H9 (cell line): Measurements from ENCODE around the gene SH3BP1. TPM values are rescaled to one million over a fixed set of nuclear protein-coding genes. Genes with fewer than 3 reads are reported as not detected.

Source experiments
- DNase-seq: peaks from one replicate; pipeline ENCODE4 v3.0.0-alpha.2; 2017
- H2AFZ ChIP-seq: one replicate; pipeline ENCODE4 v1.6.1; 2013; ENCODE audit warnings: mild to moderate bottlenecking, low read length, control low read depth, moderate library complexity
- H2AK5ac ChIP-seq: 2 replicates; pipeline ENCODE4 v1.6.1; 2013; ENCODE audit warnings: low read length, control low read depth, mixed read lengths; ENCODE audit not compliant: insufficient read length
- H2BK120ac ChIP-seq: one replicate; pipeline ENCODE4 v1.6.1; 2013; ENCODE audit warnings: low read depth, mild to moderate bottlenecking, low read length, control low read depth, inconsistent platforms; ENCODE audit not compliant: poor library complexity, severe bottlenecking
- H2BK12ac ChIP-seq: 2 replicates; pipeline ENCODE4 v1.6.1; 2013; ENCODE audit warnings: low read length, control low read depth, mixed read lengths, low read depth; ENCODE audit not compliant: insufficient read length
- H2BK15ac ChIP-seq: 2 replicates; pipeline ENCODE4 v1.6.1; 2013; ENCODE audit warnings: low read depth, low read length, control low read depth
- H2BK20ac ChIP-seq: one replicate; pipeline ENCODE4 v1.6.1; 2013; ENCODE audit warnings: low read depth, mild to moderate bottlenecking, low read length, control low read depth, inconsistent platforms; ENCODE audit not compliant: poor library complexity, severe bottlenecking
- H2BK5ac ChIP-seq: 2 replicates; pipeline ENCODE4 v1.6.1; 2013; ENCODE audit warnings: low read length, control low read depth, mixed read lengths; ENCODE audit not compliant: insufficient read length
- H3K14ac ChIP-seq: 2 replicates; pipeline ENCODE4 v1.6.1; 2013; ENCODE audit warnings: low read length, control low read depth; ENCODE audit not compliant: insufficient read depth
- H3K18ac ChIP-seq: 2 replicates; pipeline ENCODE4 v1.6.1; 2013; ENCODE audit warnings: low read depth, mild to moderate bottlenecking, mixed read lengths, low read length, control low read depth; ENCODE audit not compliant: insufficient read length
- H3K23ac ChIP-seq: 2 replicates; pipeline ENCODE4 v1.6.1; 2013; ENCODE audit warnings: low read length, control low read depth, mixed read lengths, low read depth; ENCODE audit not compliant: insufficient read length
- H3K23me2 ChIP-seq: 2 replicates; pipeline ENCODE4 v1.6.1; 2013; ENCODE audit warnings: low read depth, mild to moderate bottlenecking, mixed read lengths, low read length, control low read depth; ENCODE audit not compliant: insufficient read length, poor library complexity, severe bottlenecking
- H3K27ac ChIP-seq: 2 replicates; pipeline ENCODE4 v1.5.1; 2013; ENCODE audit warnings: low read length, control low read depth, mixed read lengths, low read depth; ENCODE audit not compliant: insufficient read length
- H3K27me3 ChIP-seq: 2 replicates; pipeline ENCODE4 v1.6.1; 2013; ENCODE audit warnings: low read length, control low read depth, inconsistent platforms; ENCODE audit not compliant: insufficient read depth
- H3K4ac ChIP-seq: 2 replicates; pipeline ENCODE4 v1.6.1; 2013; ENCODE audit warnings: low read depth, mild to moderate bottlenecking, control low read depth, inconsistent platforms, low read length, moderate library complexity
- H3K4me1 ChIP-seq: 2 replicates; pipeline ENCODE4 v1.6.1; 2013; ENCODE audit warnings: low read length, control low read depth, inconsistent platforms; ENCODE audit not compliant: insufficient read depth
- H3K4me2 ChIP-seq: 2 replicates; pipeline ENCODE4 v1.6.1; 2013; ENCODE audit warnings: low read length, control low read depth, mixed read lengths; ENCODE audit not compliant: insufficient read length, insufficient read depth
- H3K56ac ChIP-seq: 2 replicates; pipeline ENCODE4 v1.6.1; 2013; ENCODE audit warnings: low read depth, mild to moderate bottlenecking, mixed read lengths, low read length, control low read depth; ENCODE audit not compliant: insufficient read length
- H3K79me1 ChIP-seq: 2 replicates; pipeline ENCODE4 v1.6.1; 2013; ENCODE audit warnings: low read depth, mild to moderate bottlenecking, moderate library complexity, low read length, control low read depth, inconsistent platforms; ENCODE audit not compliant: insufficient read depth, poor library complexity, severe bottlenecking
- H3K79me2 ChIP-seq: 2 replicates; pipeline ENCODE4 v1.6.1; 2013; ENCODE audit warnings: low read length, control low read depth, inconsistent platforms; ENCODE audit not compliant: insufficient read depth
- H3K9ac ChIP-seq: 2 replicates; pipeline ENCODE4 v1.6.1; 2013; ENCODE audit warnings: low read length, control low read depth, mixed read lengths; ENCODE audit not compliant: insufficient read length; ENCODE audit errors: extremely low read depth
- H3K9me3 ChIP-seq: one replicate; pipeline ENCODE4 v1.6.1; 2013; ENCODE audit warnings: low read depth, low read length, inconsistent platforms; ENCODE audit not compliant: control insufficient read depth
- H3T11ph ChIP-seq: one replicate; pipeline ENCODE4 v1.6.1; 2013; ENCODE audit warnings: mild to moderate bottlenecking, low read length, control low read depth, inconsistent platforms
- H4K20me1 ChIP-seq: one replicate; pipeline ENCODE4 v1.6.1; 2013; ENCODE audit not compliant: control insufficient read depth, insufficient read length, insufficient read depth
- H4K5ac ChIP-seq: 2 replicates; pipeline ENCODE4 v1.6.1; 2013; ENCODE audit warnings: low read depth, mild to moderate bottlenecking, mixed read lengths, low read length, control low read depth; ENCODE audit not compliant: insufficient read length
- H4K8ac ChIP-seq: replicated peaks from 2 replicates; pipeline ENCODE4 v1.6.1; 2013; ENCODE audit warnings: low read length, control low read depth, mixed read lengths, low read depth; ENCODE audit not compliant: insufficient read length
- H4K91ac ChIP-seq: 2 replicates; pipeline ENCODE4 v1.6.1; 2013; ENCODE audit warnings: low read depth, mild to moderate bottlenecking, moderate library complexity, mixed read lengths, low read length, control low read depth; ENCODE audit not compliant: insufficient read length
- H3K27ac Mint-ChIP-seq, 3 experiments: 2 replicates in 2 of 3; 3 replicates in 1 of 3; pipeline ENCODE4 v1.8.0; 2020 to 2021; ENCODE audit warnings: mixed read lengths in 3 of 3, mild to moderate bottlenecking in 1 of 3, moderate library complexity in 1 of 3
- H3K27me3 Mint-ChIP-seq: 2 replicates; pipeline ENCODE4 v1.8.0; 2021; ENCODE audit warnings: low read depth, mild to moderate bottlenecking, moderate library complexity, mixed read lengths
- H3K36me3 Mint-ChIP-seq, 3 experiments: 2 replicates in 2 of 3; 3 replicates in 1 of 3; pipeline ENCODE4 v1.8.0; 2020 to 2021; ENCODE audit warnings: low read depth in 3 of 3, mixed read lengths in 3 of 3; ENCODE audit not compliant: insufficient read depth in 1 of 3
- H3K4me1 Mint-ChIP-seq, 2 experiments: 2 replicates each; pipeline ENCODE4 v1.8.0; 2020; ENCODE audit warnings: mixed read lengths in 2 of 2
- H3K4me3 Mint-ChIP-seq, 2 experiments: 2 replicates in 1 of 2; 3 replicates in 1 of 2; pipeline ENCODE4 v1.8.0; 2020 to 2021; ENCODE audit warnings: mild to moderate bottlenecking in 2 of 2, mixed read lengths in 2 of 2, moderate library complexity in 1 of 2
- H3K9me3 Mint-ChIP-seq, 2 experiments: 2 replicates in 1 of 2; 3 replicates in 1 of 2; pipeline ENCODE4 v1.8.0; 2020; ENCODE audit warnings: mild to moderate bottlenecking in 2 of 2, mixed read lengths in 2 of 2, moderate library complexity in 1 of 2
- WGBS: extraction: QIAGEN DNeasy Blood & Tissue Kit; methylation state at CpG from one replicate; pipeline ENCODE4 v1.1.7; 2013; ENCODE audit warnings: missing lambda C conversion rate, low lambda C conversion rate, mixed read lengths; ENCODE audit not compliant: insufficient read length; ENCODE audit errors: extremely low coverage; 5-methylcytosine and 5-hydroxymethylcytosine counted together
- total RNA-seq: library from RNA; stranded (reverse); gene quantifications from 2 replicates; pipeline ENCODE4 v1.2.1, GENCODE V29; 2021
- TF ChIP-seq, protein P1 (sequence below): fragments of 200-600 bp; sonication (generic); conservative IDR thresholded peaks from 3 replicates; pipeline ENCODE4 v1.8.0; 2021; ENCODE audit warnings: antibody characterized with exemption, mild to moderate bottlenecking

Gene SH3BP1
- total RNA-seq, 1 experiment from 2014 or later, result 33.6 TPM

- Histone ChIP-seq H4K20me1 (no peaks in the 10 kb centered on the region), H2AK5ac (no peak overlapping the region), H3K79me1 (no peaks in the 10 kb centered on the region), H3K79me2 (no peaks in the 10 kb centered on the region), H2BK12ac (no peak overlapping the region), H3K4me1 (no peaks in the 10 kb centered on the region), H2BK15ac (no peak overlapping the region), H3K27ac (no peak overlapping the region), H3K18ac (no peak overlapping the region), H3K56ac (no peak overlapping the region), H3T11ph (no peak overlapping the region), H4K5ac (no peak overlapping the region), H3K4ac (no peak overlapping the region), H2BK20ac (no peak overlapping the region), H3K23me2 (peaks cover 3% of the 10 kb centered on the region), H2BK5ac (no peak overlapping the region), H3K9ac (no peak overlapping the region), H3K23ac (no peak overlapping the region), H4K91ac (no peak overlapping the region), H3K14ac (no peak overlapping the region), H3K4me2 (peak overlapping the region; percentile 76), H4K8ac (no peak overlapping the region), H3K27me3 (no peaks in the 10 kb centered on the region), H2BK120ac (no peak overlapping the region), H3K9me3 (no peaks in the 10 kb centered on the region), H2AFZ (no peak overlapping the region)
- H3K9me3 Mint-ChIP-seq, result no peaks in the 10 kb centered on the region
- peak overlapping the region in 2 of 3 experiments; percentile 61 to 89; a peak in 3 of 7 replicates for H3K27ac Mint-ChIP-seq
- H3K27me3 Mint-ChIP-seq, result peaks cover 6% of the 10 kb centered on the region
- peak overlapping the region; percentile 60 to 73 for H3K4me3 Mint-ChIP-seq
- DNase-seq, result peak; percentile 97
- H3K4me1 Mint-ChIP-seq, result peaks cover 5 to 24% of the 10 kb centered on the region in 2 experiments
- WGBS, result no CpG with 5 or more reads among the region's 42 CpGs
- H3K36me3 Mint-ChIP-seq, result no peaks in the 10 kb centered on the region; a peak in 1 of 7 replicates
- TF ChIP-seq, protein P1, sequence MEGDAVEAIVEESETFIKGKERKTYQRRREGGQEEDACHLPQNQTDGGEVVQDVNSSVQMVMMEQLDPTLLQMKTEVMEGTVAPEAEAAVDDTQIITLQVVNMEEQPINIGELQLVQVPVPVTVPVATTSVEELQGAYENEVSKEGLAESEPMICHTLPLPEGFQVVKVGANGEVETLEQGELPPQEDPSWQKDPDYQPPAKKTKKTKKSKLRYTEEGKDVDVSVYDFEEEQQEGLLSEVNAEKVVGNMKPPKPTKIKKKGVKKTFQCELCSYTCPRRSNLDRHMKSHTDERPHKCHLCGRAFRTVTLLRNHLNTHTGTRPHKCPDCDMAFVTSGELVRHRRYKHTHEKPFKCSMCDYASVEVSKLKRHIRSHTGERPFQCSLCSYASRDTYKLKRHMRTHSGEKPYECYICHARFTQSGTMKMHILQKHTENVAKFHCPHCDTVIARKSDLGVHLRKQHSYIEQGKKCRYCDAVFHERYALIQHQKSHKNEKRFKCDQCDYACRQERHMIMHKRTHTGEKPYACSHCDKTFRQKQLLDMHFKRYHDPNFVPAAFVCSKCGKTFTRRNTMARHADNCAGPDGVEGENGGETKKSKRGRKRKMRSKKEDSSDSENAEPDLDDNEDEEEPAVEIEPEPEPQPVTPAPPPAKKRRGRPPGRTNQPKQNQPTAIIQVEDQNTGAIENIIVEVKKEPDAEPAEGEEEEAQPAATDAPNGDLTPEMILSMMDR, result no peak
These were observed 37.4 kb downstream of the SH3BP1 start for GRCh38 chr22:37676736-37677492.
